HepG2 (cell line): ENCODE data around the gene HERC4. TPM values are rescaled to one million over a fixed set of nuclear protein-coding genes. Genes with fewer than 3 reads are reported as not detected.

Experiments used
- CREB1 ChIP-seq, 2 experiments: fragments of 450-650 bp in 1 of 2; IDR thresholded peaks; 2 replicates each; pipeline ENCODE4 v1.6.1; 2016 to 2017; ENCODE audit warnings: control low read depth in 1 of 2, mild to moderate bottlenecking in 1 of 2, missing compliant biosample characterization in 1 of 2, missing genetic modification characterization in 1 of 2
- HOXD1 ChIP-seq: sonication (generic); formaldehyde crosslinking; IDR thresholded peaks from 2 replicates; pipeline ENCODE4 v1.5.0; 2020; ENCODE audit warnings: missing genetic modification reagents
- JDP2 ChIP-seq: sonication (generic); formaldehyde crosslinking; IDR thresholded peaks from 2 replicates; pipeline ENCODE4 v1.8.1; 2022; ENCODE audit warnings: missing genetic modification reagents, borderline replicate concordance
- JUNB ChIP-seq: sonication (generic); formaldehyde crosslinking; IDR thresholded peaks from 2 replicates; pipeline ENCODE4 v1.8.0; 2022; ENCODE audit warnings: missing genetic modification reagents, mild to moderate bottlenecking, borderline replicate concordance
- NCOA2 ChIP-seq: sonication (generic); formaldehyde crosslinking; IDR thresholded peaks from 2 replicates; pipeline ENCODE4 v1.8.0; 2022; ENCODE audit warnings: inconsistent platforms
- NRL ChIP-seq: sonication (generic); formaldehyde crosslinking; IDR thresholded peaks from 2 replicates; pipeline ENCODE4 v1.5.0; 2020; ENCODE audit warnings: missing genetic modification reagents, mild to moderate bottlenecking, moderate library complexity, borderline replicate concordance
- ZFP1 ChIP-seq: IDR thresholded peaks from 2 replicates; pipeline ENCODE4 v1.6.1; 2016
- ZFX ChIP-seq: sonication (generic); formaldehyde crosslinking; IDR thresholded peaks from 2 replicates; pipeline ENCODE4 v1.4.0; 2020; ENCODE audit warnings: mild to moderate bottlenecking, low read depth, missing genetic modification reagents, moderate library complexity
- ZKSCAN1 ChIP-seq: fragments of 150-350 bp; IDR thresholded peaks from 2 replicates; pipeline ENCODE4 v1.6.1; 2014; ENCODE audit warnings: low read length
- ZNF335 ChIP-seq: sonication (generic); formaldehyde crosslinking; IDR thresholded peaks from 2 replicates; pipeline ENCODE4 v1.4.0; 2020; ENCODE audit warnings: missing genetic modification reagents
- ZNF367 ChIP-seq: sonication (generic); formaldehyde crosslinking; IDR thresholded peaks from 2 replicates; pipeline ENCODE4 v1.4.0; 2020; ENCODE audit warnings: missing genetic modification reagents, borderline replicate concordance
- ZNF547 ChIP-seq: sonication (generic); formaldehyde crosslinking; IDR thresholded peaks from 2 replicates; pipeline ENCODE4 v1.5.1; 2020; ENCODE audit warnings: mild to moderate bottlenecking, missing genetic modification reagents
- ZNF670 ChIP-seq: sonication (generic); formaldehyde crosslinking; IDR thresholded peaks from 2 replicates; pipeline ENCODE4 v1.8.0; 2022; ENCODE audit warnings: mild to moderate bottlenecking, missing genetic modification reagents, borderline replicate concordance
- polyA plus RNA-seq, 8 experiments: library from polyadenylated mRNA; depleted of rRNA in 3 of 8; stranded (reverse) in 7 of 8; unstranded in 1 of 8; fragments of >200 nt; fragmentation: Illumina TruSeq in 4 of 8; extraction: Trizol in 4 of 8; gene quantifications; 2 replicates each; pipeline versions ENCODE4 v1.2.1 to v1.2.3, GENCODE V29; 2011 to 2016; ENCODE audit warnings: low read depth in 4 of 8, missing spikeins in 1 of 8, mixed read lengths in 1 of 8; ENCODE audit not compliant: insufficient read depth in 1 of 8
- total RNA-seq, 5 experiments: library from RNA; depleted of rRNA; stranded (reverse); fragments of >200 nt; fragmentation: Illumina TruSeq; extraction: Trizol; gene quantifications; 2 replicates each; pipeline ENCODE4 v1.2.3, GENCODE V29; 2016; ENCODE audit warnings: low read depth in 1 of 5
- TF ChIP-seq, protein P1 (sequence below): IDR thresholded peaks from 2 replicates; pipeline ENCODE4 v1.6.1; 2016; ENCODE audit warnings: low read depth
- TF ChIP-seq, protein P2 (sequence below): IDR thresholded peaks from 2 replicates; pipeline ENCODE4 v1.6.1; 2016; ENCODE audit warnings: low read depth, control low read depth
- TF ChIP-seq, protein P3 (sequence below): IDR thresholded peaks from 2 replicates; pipeline ENCODE4 v1.6.1; 2016; ENCODE audit warnings: missing biosample characterization, missing genetic modification reagents, low read depth
- TF ChIP-seq, protein P4 (sequence below): IDR thresholded peaks from 2 replicates; pipeline ENCODE4 v1.6.1; 2012; ENCODE audit warnings: low read depth, low read length, improper control_type of control experiment
- TF ChIP-seq, protein P5 (sequence below): sonication (generic); formaldehyde crosslinking; IDR thresholded peaks from 2 replicates; pipeline ENCODE4 v1.4.0; 2020; ENCODE audit warnings: missing genetic modification reagents
- TF ChIP-seq, protein P6 (sequence below): sonication (generic); formaldehyde crosslinking; conservative IDR thresholded peaks from 2 replicates; pipeline ENCODE4 v1.4.0; 2020; ENCODE audit warnings: missing genetic modification reagents

Gene HERC4
- total and polyA plus RNA-seq, 2 of the 13 experiments (the other 11 are each of a cell fraction or from before 2014, with no cell fraction given), result 9.8 to 20.2 TPM

DNA sequence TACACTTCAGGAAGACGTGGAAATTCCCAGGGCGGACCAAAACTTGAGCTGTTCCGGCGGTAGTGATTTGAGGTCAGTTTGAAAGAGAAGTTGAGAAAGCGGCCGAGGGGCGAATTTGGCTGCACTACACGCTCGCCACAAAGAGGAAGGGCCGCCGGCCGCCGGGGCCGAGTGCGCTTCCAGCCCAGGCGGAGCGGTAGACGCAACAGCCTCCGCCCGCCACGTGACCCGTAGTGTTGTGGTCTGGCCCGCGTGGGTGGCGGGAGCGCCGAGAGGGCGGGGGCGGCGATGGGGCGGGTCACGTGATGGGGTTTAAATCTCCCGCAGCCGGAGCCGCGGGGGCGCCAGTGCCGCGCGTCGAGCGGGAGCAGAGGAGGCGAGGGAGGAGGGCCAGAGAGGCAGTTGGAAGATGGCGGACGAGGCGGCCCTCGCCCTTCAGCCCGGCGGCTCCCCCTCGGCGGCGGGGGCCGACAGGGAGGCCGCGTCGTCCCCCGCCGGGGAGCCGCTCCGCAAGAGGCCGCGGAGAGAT lies 190.7 kb downstream of the HERC4 start, which contains the start of gene SIRT1 (continued):
- TF ChIP-seq NCOA2 (CRISPR knock-in tag) (0 out of 2 replicates have a peak, but pooled peaks have one; percentile 31), ZFP1 (CRISPR knock-in tag) (no peak), ZNF367 (peak; percentile 99), ZNF670 (CRISPR knock-in tag) (peak; percentile 87), ZFX (peak; percentile 67), JDP2 (peak; percentile 38; the same call in 1 of the 2 replicates), NRL (CRISPR knock-in tag) (peak; percentile 66), HOXD1 (CRISPR knock-in tag) (no peak), ZNF547 (peak; percentile 57), ZKSCAN1 (0 out of 2 replicates have a peak, but pooled peaks have one; percentile 32), CREB1 (IDR thresholded peaks at IDR 0.05) (peak; percentile 57; the same call in 1 of the 2 replicates), CREB1 (CRISPR knock-in tag; IDR thresholded peaks at IDR 0.05) (no peak; the same call in 1 of the 2 replicates), JUNB (CRISPR knock-in tag) (no peak), ZNF335 (CRISPR knock-in tag) (0 out of 2 replicates have a peak, but pooled peaks have one; percentile 41)
- TF ChIP-seq, protein P1, sequence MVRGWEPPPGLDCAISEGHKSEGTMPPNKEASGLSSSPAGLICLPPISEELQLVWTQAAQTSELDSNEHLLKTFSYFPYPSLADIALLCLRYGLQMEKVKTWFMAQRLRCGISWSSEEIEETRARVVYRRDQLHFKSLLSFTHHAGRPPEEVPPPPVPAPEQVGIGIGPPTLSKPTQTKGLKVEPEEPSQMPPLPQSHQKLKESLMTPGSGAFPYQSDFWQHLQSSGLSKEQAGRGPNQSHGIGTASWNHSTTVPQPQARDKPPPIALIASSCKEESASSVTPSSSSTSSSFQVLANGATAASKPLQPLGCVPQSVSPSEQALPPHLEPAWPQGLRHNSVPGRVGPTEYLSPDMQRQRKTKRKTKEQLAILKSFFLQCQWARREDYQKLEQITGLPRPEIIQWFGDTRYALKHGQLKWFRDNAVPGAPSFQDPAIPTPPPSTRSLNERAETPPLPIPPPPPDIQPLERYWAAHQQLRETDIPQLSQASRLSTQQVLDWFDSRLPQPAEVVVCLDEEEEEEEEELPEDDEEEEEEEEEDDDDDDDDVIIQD, result peak; percentile 67; the same call in 1 of the 2 replicates
- TF ChIP-seq, protein P2, sequence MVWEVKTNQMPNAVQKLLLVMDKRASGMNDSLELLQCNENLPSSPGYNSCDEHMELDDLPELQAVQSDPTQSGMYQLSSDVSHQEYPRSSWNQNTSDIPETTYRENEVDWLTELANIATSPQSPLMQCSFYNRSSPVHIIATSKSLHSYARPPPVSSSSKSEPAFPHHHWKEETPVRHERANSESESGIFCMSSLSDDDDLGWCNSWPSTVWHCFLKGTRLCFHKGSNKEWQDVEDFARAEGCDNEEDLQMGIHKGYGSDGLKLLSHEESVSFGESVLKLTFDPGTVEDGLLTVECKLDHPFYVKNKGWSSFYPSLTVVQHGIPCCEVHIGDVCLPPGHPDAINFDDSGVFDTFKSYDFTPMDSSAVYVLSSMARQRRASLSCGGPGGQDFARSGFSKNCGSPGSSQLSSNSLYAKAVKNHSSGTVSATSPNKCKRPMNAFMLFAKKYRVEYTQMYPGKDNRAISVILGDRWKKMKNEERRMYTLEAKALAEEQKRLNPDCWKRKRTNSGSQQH (CRISPR knock-in tag), result peak; percentile 71; the same call in 1 of the 2 replicates
- TF ChIP-seq, protein P3, sequence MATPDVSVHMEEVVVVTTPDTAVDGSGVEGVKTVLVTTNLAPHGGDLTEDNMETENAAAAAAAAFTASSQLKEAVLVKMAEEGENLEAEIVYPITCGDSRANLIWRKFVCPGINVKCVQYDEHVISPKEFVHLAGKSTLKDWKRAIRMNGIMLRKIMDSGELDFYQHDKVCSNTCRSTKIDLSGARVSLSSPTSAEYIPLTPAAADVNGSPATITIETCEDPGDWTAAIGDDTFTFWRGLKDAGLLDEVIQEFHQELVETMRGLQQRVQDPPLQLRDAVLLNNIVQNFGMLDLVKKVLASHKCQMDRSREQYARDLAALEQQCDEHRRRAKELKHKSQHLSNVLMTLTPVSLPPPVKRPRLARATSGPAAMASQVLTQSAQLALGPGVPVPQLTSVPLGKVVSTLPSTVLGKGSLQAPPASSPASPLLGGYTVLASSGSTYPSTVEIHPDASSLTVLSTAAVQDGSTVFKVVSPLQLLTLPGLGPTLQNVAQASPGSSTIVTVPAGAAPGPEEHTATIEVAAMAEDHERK (CRISPR knock-in tag), result 0 out of 2 replicates have a peak, but pooled peaks have one; percentile 31
- TF ChIP-seq, protein P4, sequence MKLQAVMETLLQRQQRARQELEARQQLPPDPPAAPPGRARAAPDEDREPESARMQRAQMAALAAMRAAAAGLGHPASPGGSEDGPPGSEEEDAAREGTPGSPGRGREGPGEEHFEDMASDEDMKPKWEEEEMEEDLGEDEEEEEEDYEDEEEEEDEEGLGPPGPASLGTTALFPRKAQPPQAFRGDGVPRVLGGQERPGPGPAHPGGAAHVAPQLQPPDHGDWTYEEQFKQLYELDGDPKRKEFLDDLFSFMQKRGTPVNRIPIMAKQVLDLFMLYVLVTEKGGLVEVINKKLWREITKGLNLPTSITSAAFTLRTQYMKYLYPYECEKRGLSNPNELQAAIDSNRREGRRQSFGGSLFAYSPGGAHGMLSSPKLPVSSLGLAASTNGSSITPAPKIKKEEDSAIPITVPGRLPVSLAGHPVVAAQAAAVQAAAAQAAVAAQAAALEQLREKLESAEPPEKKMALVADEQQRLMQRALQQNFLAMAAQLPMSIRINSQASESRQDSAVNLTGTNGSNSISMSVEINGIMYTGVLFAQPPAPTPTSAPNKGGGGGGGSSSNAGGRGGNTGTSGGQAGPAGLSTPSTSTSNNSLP, result no peak
- TF ChIP-seq, protein P5, sequence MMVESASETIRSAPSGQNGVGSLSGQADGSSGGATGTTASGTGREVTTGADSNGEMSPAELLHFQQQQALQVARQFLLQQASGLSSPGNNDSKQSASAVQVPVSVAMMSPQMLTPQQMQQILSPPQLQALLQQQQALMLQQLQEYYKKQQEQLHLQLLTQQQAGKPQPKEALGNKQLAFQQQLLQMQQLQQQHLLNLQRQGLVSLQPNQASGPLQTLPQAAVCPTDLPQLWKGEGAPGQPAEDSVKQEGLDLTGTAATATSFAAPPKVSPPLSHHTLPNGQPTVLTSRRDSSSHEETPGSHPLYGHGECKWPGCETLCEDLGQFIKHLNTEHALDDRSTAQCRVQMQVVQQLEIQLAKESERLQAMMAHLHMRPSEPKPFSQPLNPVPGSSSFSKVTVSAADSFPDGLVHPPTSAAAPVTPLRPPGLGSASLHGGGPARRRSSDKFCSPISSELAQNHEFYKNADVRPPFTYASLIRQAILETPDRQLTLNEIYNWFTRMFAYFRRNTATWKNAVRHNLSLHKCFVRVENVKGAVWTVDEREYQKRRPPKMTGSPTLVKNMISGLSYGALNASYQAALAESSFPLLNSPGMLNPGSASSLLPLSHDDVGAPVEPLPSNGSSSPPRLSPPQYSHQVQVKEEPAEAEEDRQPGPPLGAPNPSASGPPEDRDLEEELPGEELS (CRISPR knock-in tag), result peak; percentile 82
- TF ChIP-seq, protein P6, sequence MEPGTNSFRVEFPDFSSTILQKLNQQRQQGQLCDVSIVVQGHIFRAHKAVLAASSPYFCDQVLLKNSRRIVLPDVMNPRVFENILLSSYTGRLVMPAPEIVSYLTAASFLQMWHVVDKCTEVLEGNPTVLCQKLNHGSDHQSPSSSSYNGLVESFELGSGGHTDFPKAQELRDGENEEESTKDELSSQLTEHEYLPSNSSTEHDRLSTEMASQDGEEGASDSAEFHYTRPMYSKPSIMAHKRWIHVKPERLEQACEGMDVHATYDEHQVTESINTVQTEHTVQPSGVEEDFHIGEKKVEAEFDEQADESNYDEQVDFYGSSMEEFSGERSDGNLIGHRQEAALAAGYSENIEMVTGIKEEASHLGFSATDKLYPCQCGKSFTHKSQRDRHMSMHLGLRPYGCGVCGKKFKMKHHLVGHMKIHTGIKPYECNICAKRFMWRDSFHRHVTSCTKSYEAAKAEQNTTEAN (CRISPR knock-in tag), result peak; percentile 86
